H1 (cell line): ENCODE data around the gene GALNT17. TPM values are rescaled to one million over a fixed set of nuclear protein-coding genes. Genes with fewer than 3 reads are reported as not detected.
A peak's percentile ranks its signal among the peaks of the same experiment; 100 is the strongest.

Experiments
- CTCF ChIA-PET: fragments of 300-600 bp; sonication (Branson Sonifier 250); formaldehyde crosslinking; loops from one replicate; lab custom pipeline; 2021; ENCODE audit not compliant: partially characterized antibody; lab: Charles Lee
- POLR2A ChIA-PET: fragments of 300-600 bp; sonication (Branson Sonifier 250); formaldehyde crosslinking; loops from one replicate; lab custom pipeline; 2021; ENCODE audit warnings: inconsistent platforms; ENCODE audit not compliant: partially characterized antibody; lab: Charles Lee
- DNase-seq, 2 experiments: peaks; one replicate each; pipeline versions ENCODE4 v3.0.0 to v3.0.0-alpha.2; 2010 to 2022; ENCODE audit warnings: low spot score in 2 of 2, low read depth in 1 of 2, mixed read lengths in 1 of 2
- FAIRE-seq: peaks from 2 replicates; lab custom pipeline; 2011; peaks lifted over from hg19 to GRCh38; lab: Jason Lieb, UNC
- H2AFZ ChIP-seq: 2 replicates; pipeline ENCODE4 v1.8.1; 2012; ENCODE audit warnings: low read length, inconsistent platforms
- H2AK5ac ChIP-seq: 2 replicates; pipeline ENCODE4 v1.6.1; 2013; ENCODE audit warnings: low read depth, low read length
- H2BK120ac ChIP-seq: replicated peaks from 2 replicates; pipeline ENCODE3; 2013; ENCODE audit warnings: low read depth, low read length, inconsistent platforms
- H2BK12ac ChIP-seq: 2 replicates; pipeline ENCODE4 v1.6.1; 2013; ENCODE audit warnings: low read depth, low read length
- H2BK15ac ChIP-seq: 2 replicates; pipeline ENCODE4 v1.6.1; 2013; ENCODE audit warnings: low read length
- H2BK20ac ChIP-seq: 2 replicates; pipeline ENCODE4 v1.6.1; 2013; ENCODE audit warnings: low read length
- H2BK5ac ChIP-seq: 2 replicates; pipeline ENCODE4 v1.6.1; 2013; ENCODE audit warnings: low read depth, low read length
- H3K14ac ChIP-seq: 2 replicates; pipeline ENCODE4 v1.6.1; 2013; ENCODE audit warnings: inconsistent platforms; ENCODE audit not compliant: insufficient read length
- H3K18ac ChIP-seq: 2 replicates; pipeline ENCODE4 v1.6.1; 2013; ENCODE audit warnings: low read length; ENCODE audit errors: extremely low read depth
- H3K23ac ChIP-seq: 2 replicates; pipeline ENCODE4 v1.6.1; 2013; ENCODE audit warnings: inconsistent platforms; ENCODE audit not compliant: insufficient read length
- H3K23me2 ChIP-seq: 2 replicates; pipeline ENCODE4 v1.6.1; 2013; ENCODE audit warnings: low read depth, low read length
- H3K27ac ChIP-seq: 2 replicates; pipeline ENCODE4 v1.6.1; 2011; ENCODE audit warnings: low read depth, low read length, inconsistent platforms
- H3K27me3 ChIP-seq, 4 experiments: replicated peaks in 1 of 4; 1 replicate in 1 of 4; 2 replicates in 3 of 4; pipeline versions ENCODE4 v1.6.1 to v1.8.1; 2011 to 2013; ENCODE audit warnings: low read length in 3 of 4, mild to moderate bottlenecking in 3 of 4, inconsistent platforms in 2 of 4, mixed read lengths in 2 of 4, moderate library complexity in 1 of 4; ENCODE audit not compliant: control insufficient read depth in 3 of 4, insufficient read depth in 3 of 4; ENCODE audit errors: extremely low read depth in 1 of 4
- H3K36me3 ChIP-seq, 4 experiments: 2 replicates each; pipeline versions ENCODE4 v1.6.1 to v1.8.1; 2011 to 2013; ENCODE audit warnings: mild to moderate bottlenecking in 4 of 4, low read length in 3 of 4, moderate library complexity in 2 of 4, control low read depth in 1 of 4, inconsistent platforms in 1 of 4; ENCODE audit not compliant: insufficient read depth in 4 of 4, control insufficient read depth in 2 of 4
- H3K4ac ChIP-seq: replicated peaks from 2 replicates; pipeline ENCODE3; 2013; ENCODE audit warnings: low read length, low read depth, mixed read lengths, inconsistent platforms; ENCODE audit not compliant: insufficient read length
- H3K4me1 ChIP-seq, 4 experiments: replicated peaks in 1 of 4; 1 replicate in 1 of 4; 2 replicates in 3 of 4; pipeline versions ENCODE4 v1.6.1 to v1.8.1; 2011 to 2013; ENCODE audit warnings: low read length in 3 of 4, inconsistent platforms in 2 of 4, mixed read lengths in 1 of 4; ENCODE audit not compliant: insufficient read depth in 4 of 4, control insufficient read depth in 3 of 4
- H3K4me2 ChIP-seq, 2 experiments: 2 replicates each; pipeline versions ENCODE4 v1.6.1 to v1.8.1; 2011 to 2013; ENCODE audit warnings: low read depth in 2 of 2, low read length in 2 of 2, control low read depth in 1 of 2, inconsistent platforms in 1 of 2, mild to moderate bottlenecking in 1 of 2; ENCODE audit not compliant: insufficient read depth in 1 of 2
- H3K4me3 ChIP-seq, 4 experiments: fragments of 200-600, 300-600 bp in 1 of 4; sonication (generic), shearing (Covaris generic), sonication (Bioruptor Twin) in 1 of 4; 2 replicates each; pipeline versions ENCODE4 v1.5.1 to v1.8.1; 2011 to 2016; ENCODE audit warnings: low read length in 4 of 4, low read depth in 3 of 4, control low read depth in 2 of 4, inconsistent platforms in 2 of 4, mild to moderate bottlenecking in 2 of 4, mixed read lengths in 1 of 4, moderate library complexity in 1 of 4; ENCODE audit not compliant: insufficient read depth in 2 of 4; ENCODE audit errors: extremely low read depth in 1 of 4
- H3K56ac ChIP-seq: replicated peaks from 2 replicates; pipeline ENCODE3; 2013; ENCODE audit warnings: low read depth, mild to moderate bottlenecking, mixed read lengths, low read length, inconsistent platforms; ENCODE audit not compliant: insufficient read length
- H3K79me1 ChIP-seq: 2 replicates; pipeline ENCODE4 v1.6.1; 2013; ENCODE audit warnings: low read depth, low read length, control low read depth
- H3K79me2 ChIP-seq, 2 experiments: 2 replicates each; pipeline versions ENCODE4 v1.6.1 to v1.8.1; 2012 to 2013; ENCODE audit warnings: low read length in 2 of 2, mild to moderate bottlenecking in 2 of 2, inconsistent platforms in 1 of 2; ENCODE audit not compliant: insufficient read depth in 2 of 2, control insufficient read depth in 1 of 2
- H3K9ac ChIP-seq, 4 experiments: replicated peaks in 1 of 4; 1 replicate in 1 of 4; 2 replicates in 3 of 4; pipeline versions ENCODE4 v1.6.1 to v1.8.1; 2011 to 2013; ENCODE audit warnings: low read depth in 3 of 4, low read length in 3 of 4, control low read depth in 2 of 4, mild to moderate bottlenecking in 2 of 4, moderate library complexity in 2 of 4, inconsistent platforms in 1 of 4; ENCODE audit errors: extremely low read depth in 1 of 4
- H3K9me3 ChIP-seq, 2 experiments: 2 replicates each; pipeline versions ENCODE4 v1.6.1 to v1.8.1; 2012 to 2013; ENCODE audit warnings: mild to moderate bottlenecking in 2 of 2, moderate library complexity in 2 of 2, control low read depth in 1 of 2, inconsistent platforms in 1 of 2, low read depth in 1 of 2, low read length in 1 of 2, mixed read lengths in 1 of 2; ENCODE audit not compliant: insufficient read depth in 2 of 2
- H4K20me1 ChIP-seq, 2 experiments: replicated peaks in 1 of 2; 2 replicates each; pipeline versions ENCODE3 to v1.8.1; 2011 to 2013; ENCODE audit warnings: inconsistent platforms in 2 of 2, low read length in 2 of 2, mild to moderate bottlenecking in 1 of 2; ENCODE audit not compliant: insufficient read depth in 2 of 2, control insufficient read depth in 1 of 2
- H4K5ac ChIP-seq: 2 replicates; pipeline ENCODE4 v1.6.1; 2013; ENCODE audit warnings: low read length, low read depth, mixed read lengths, inconsistent platforms; ENCODE audit not compliant: insufficient read length
- H4K8ac ChIP-seq: 2 replicates; pipeline ENCODE4 v1.8.0; 2013; ENCODE audit warnings: mild to moderate bottlenecking, moderate library complexity, low read length, inconsistent platforms; ENCODE audit not compliant: insufficient read depth; ENCODE audit errors: extremely low read depth
- H4K91ac ChIP-seq: replicated peaks from 2 replicates; pipeline ENCODE3; 2013; ENCODE audit warnings: low read length, mixed read lengths, inconsistent platforms; ENCODE audit not compliant: insufficient read length
- CBX5 ChIP-seq: fragments of 300-800, 300-1000 bp; sonication (generic); IDR thresholded peaks from 2 replicates; pipeline ENCODE4 v1.7.1; 2016; ENCODE audit warnings: antibody characterized with exemption, low read length, low read depth
- CBX8 ChIP-seq: fragments of 300-800, 300-1000 bp; sonication (generic); IDR thresholded peaks from 2 replicates; pipeline ENCODE4 v1.7.1; 2016; ENCODE audit warnings: low read depth, low read length, borderline replicate concordance
- EP300 ChIP-seq, 2 experiments: IDR thresholded peaks; 1 replicate in 1 of 2; 2 replicates in 1 of 2; pipeline ENCODE4 v1.6.1; 2011 to 2012; ENCODE audit warnings: low read depth in 2 of 2, low read length in 2 of 2, mild to moderate bottlenecking in 2 of 2, borderline replicate concordance in 1 of 2, inconsistent platforms in 1 of 2, moderate library complexity in 1 of 2
- TAF7 ChIP-seq: optimal IDR thresholded peaks from 2 replicates; pipeline ENCODE3; 2011; ENCODE audit warnings: low read depth, mild to moderate bottlenecking, inconsistent platforms, low read length, moderate library complexity, borderline replicate concordance
- TCF12 ChIP-seq: IDR thresholded peaks from 2 replicates; pipeline ENCODE4 v1.6.1; 2011; ENCODE audit warnings: low read depth, mild to moderate bottlenecking, low read length
- WGBS, 2 experiments: shearing (Covaris generic) in 1 of 2; methylation state at CpG; one replicate each; pipeline versions ENCODE4 v1.1.6 to v1.1.7; 2013 to 2015; ENCODE audit warnings: low lambda C conversion rate in 2 of 2, mixed read lengths in 2 of 2, inconsistent platforms in 1 of 2, low coverage in 1 of 2, missing lambda C conversion rate in 1 of 2; ENCODE audit not compliant: insufficient replicate concordance in 2 of 2, insufficient coverage in 1 of 2, insufficient read length in 1 of 2; ENCODE audit errors: extremely low coverage in 1 of 2, missing lambda C conversion rate in 1 of 2; 5-methylcytosine and 5-hydroxymethylcytosine counted together
- polyA plus RNA-seq, 7 experiments: library from polyadenylated mRNA; depleted of rRNA in 3 of 7; stranded (reverse) in 5 of 7; unstranded in 2 of 7; fragments of >200 nt in 5 of 7; fragments of 200-250 nt in 2 of 7; gene quantifications; 1 replicate in 5 of 7; 2 replicates in 1 of 7; 4 replicates in 1 of 7; pipeline versions ENCODE4 v1.2.1 to v1.2.3, GENCODE V29; 2011 to 2013; ENCODE audit warnings: missing spikeins in 2 of 7, mixed read lengths in 2 of 7
- total RNA-seq: library from RNA; stranded (reverse); fragmentation: NEBNext Ultra II Directional; extraction: Animal tissue kit (Norgen Biotek cat#: 25700); gene quantifications from 2 replicates; pipeline ENCODE4 v1.2.1, GENCODE V29; 2021
- TF ChIP-seq, protein P1 (sequence below), 3 experiments: IDR thresholded peaks; 1 replicate in 2 of 3; 2 replicates in 1 of 3; pipeline versions ENCODE4 v1.5.1 to v1.6.1; 2011; ENCODE audit warnings: low read length in 3 of 3, mild to moderate bottlenecking in 3 of 3, inconsistent platforms in 2 of 3, low read depth in 1 of 3, moderate library complexity in 1 of 3; ENCODE audit not compliant: insufficient read depth in 1 of 3; ENCODE audit errors: control extremely low read depth in 1 of 3

GALNT17 gene
- total and polyA plus RNA-seq, 2 of the 8 experiments (the other 6 are each of a cell fraction or from before 2014, with no cell fraction given): 37.7 to 47.0 TPM

DNA sequence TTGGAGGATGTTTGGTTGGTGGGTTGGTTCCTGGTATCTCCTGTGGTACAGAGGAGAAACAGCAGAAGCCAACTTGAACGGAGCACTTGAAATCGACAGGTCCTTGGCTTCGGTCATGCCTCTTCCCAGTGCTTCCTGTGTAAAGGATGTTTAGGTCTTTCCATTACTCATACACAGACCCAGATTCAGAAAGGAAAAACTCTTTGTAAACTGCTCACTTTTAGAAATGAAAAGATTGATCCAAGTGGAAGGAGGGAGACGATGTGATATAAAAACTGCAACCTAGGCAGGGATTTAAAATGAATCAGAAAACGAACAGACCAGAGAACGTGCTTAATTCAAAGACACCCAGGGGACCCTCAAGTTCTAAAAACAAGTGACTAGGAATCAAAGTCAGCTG lies 338.4 kb downstream of the GALNT17 start:
- H3K18ac ChIP-seq: peak overlapping the region; percentile 84
- no peak overlapping the region for H2AFZ ChIP-seq
- peaks cover 12 to 44% (median 39%) of the 10 kb centered on the region in 4 experiments for H3K4me1 ChIP-seq
- no peak overlapping the region for H3K9ac ChIP-seq
- CTCF ChIA-PET: no interaction called here
- no peak overlapping the region for H3K56ac ChIP-seq
- H3K79me1 ChIP-seq: no peaks in the 10 kb centered on the region
- peak overlapping the region; percentile 76 for H4K5ac ChIP-seq
- POLR2A ChIA-PET: interaction anchor here (1.3 to 1.4 kb wide), 2 partner anchors 13 to 38 kb away, joined by 3 to 4 read pairs; no protein-coding TSS in a partner anchor
- DNase-seq (no peak), FAIRE-seq (no peak)
- no peaks in the 10 kb centered on the region for H3K27me3 ChIP-seq
- no peak overlapping the region for H4K8ac ChIP-seq
- H4K20me1 ChIP-seq: no peaks in the 10 kb centered on the region
- H3K4me3 ChIP-seq: no peak overlapping the region
- no peak for TF ChIP-seq CBX8
- TF ChIP-seq CBX5: no peak
- no peak for TF ChIP-seq TCF12
- no peak for TF ChIP-seq EP300 (IDR thresholded peaks at IDR 0.05; ENCODE audit: borderline replicate concordance in 1 of 2, low read depth in 2 of 2, low read length in 2 of 2)
- TF ChIP-seq, protein P1, sequence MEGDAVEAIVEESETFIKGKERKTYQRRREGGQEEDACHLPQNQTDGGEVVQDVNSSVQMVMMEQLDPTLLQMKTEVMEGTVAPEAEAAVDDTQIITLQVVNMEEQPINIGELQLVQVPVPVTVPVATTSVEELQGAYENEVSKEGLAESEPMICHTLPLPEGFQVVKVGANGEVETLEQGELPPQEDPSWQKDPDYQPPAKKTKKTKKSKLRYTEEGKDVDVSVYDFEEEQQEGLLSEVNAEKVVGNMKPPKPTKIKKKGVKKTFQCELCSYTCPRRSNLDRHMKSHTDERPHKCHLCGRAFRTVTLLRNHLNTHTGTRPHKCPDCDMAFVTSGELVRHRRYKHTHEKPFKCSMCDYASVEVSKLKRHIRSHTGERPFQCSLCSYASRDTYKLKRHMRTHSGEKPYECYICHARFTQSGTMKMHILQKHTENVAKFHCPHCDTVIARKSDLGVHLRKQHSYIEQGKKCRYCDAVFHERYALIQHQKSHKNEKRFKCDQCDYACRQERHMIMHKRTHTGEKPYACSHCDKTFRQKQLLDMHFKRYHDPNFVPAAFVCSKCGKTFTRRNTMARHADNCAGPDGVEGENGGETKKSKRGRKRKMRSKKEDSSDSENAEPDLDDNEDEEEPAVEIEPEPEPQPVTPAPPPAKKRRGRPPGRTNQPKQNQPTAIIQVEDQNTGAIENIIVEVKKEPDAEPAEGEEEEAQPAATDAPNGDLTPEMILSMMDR (IDR thresholded peaks at IDR 0.05; ENCODE audit: control extremely low read depth in 1 of 3, insufficient read depth in 1 of 3, low read depth in 1 of 3, low read length in 3 of 3): no peak
- TF ChIP-seq TAF7: no peak
- WGBS, 2 experiments: 89% methylated on average over 6 of the region's 6 CpGs; no CpG with 5 or more reads in 1 of the 2 experiments
- H3K36me3 ChIP-seq: peaks cover 0 to 8% (median 4%) of the 10 kb centered on the region in 4 experiments; a peak in 3 of 8 replicates
- peak overlapping the region; percentile 66; the same call in 1 of the 2 replicates for H2AK5ac ChIP-seq
- no peak overlapping the region; a peak in 1 of 4 replicates for H3K4me2 ChIP-seq
- H2BK12ac ChIP-seq: peak overlapping the region; percentile 94
- H2BK15ac ChIP-seq: no peak overlapping the region
- peak overlapping the region; percentile 44; the same call in 1 of the 2 replicates for H3K27ac ChIP-seq
- no peaks in the 10 kb centered on the region for H3K23me2 ChIP-seq
- no peak overlapping the region for H3K23ac ChIP-seq
- H3K9me3 ChIP-seq: peaks cover 7 to 9% of the 10 kb centered on the region in 2 experiments
- H2BK120ac ChIP-seq: peak overlapping the region; percentile 78
- H4K91ac ChIP-seq: peak overlapping the region; percentile 95
- peak overlapping the region; percentile 27 for H2BK20ac ChIP-seq
- peak overlapping the region; percentile 88; the same call in 1 of the 2 replicates for H2BK5ac ChIP-seq
- H3K14ac ChIP-seq: no peak overlapping the region
- H3K79me2 ChIP-seq: peaks cover 0 to 11% of the 10 kb centered on the region in 2 experiments; a peak in 1 of 4 replicates
- H3K4ac ChIP-seq: peak overlapping the region; percentile 76
